ENCODE data around the gene PRDM16. TPM values are rescaled to one million over a fixed set of nuclear protein-coding genes. Genes with fewer than 3 reads are reported as not detected.

Gene PRDM16
- total and polyA plus RNA-seq, 2 experiments from 2014 or later: 0.14 to 0.16 TPM

DNA sequence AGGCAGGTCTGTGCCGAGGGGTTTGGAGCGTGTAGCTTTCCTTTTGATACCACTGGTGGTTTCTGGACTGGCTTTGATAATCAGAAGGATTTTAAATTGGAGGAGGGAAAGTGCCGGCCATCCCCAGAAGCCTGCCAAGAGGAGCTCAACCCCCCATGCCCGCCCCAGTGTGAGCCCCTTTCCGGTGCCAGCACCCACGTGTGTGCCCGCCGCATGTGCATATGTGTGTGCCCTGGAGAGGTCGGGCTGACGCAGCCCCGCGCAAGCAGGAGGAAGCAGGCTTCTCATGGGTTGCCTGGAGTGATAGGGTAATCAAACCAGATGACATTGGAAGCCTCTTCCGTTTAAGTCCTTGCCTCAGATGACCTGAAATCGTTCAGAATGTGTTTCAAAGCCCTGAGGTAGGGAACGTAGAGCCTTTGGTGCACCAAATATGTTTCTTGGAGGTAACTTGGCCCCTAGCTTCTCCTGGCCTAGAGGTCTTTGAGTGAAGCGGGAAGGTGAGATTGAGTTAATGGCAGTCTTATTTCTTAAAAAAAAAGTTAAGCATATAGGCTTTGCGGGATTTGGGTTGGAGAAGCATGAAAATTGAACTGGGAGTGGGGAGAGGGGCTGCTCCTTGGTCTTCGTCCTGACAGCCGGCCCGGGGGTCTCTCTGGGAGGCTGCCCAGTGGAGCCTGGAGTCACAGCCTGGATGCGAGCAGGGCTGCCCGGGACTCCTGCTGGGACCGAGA is 351.4 kb downstream of the PRDM16 start:
- Histone ChIP-seq H3K36me3 (ENCODE audit: insufficient read depth) (no peaks in the 10 kb centered on the region), H3K4me2 (no peak overlapping the region), H3K27ac (ENCODE audit: low read depth) (no peak overlapping the region), H3K9me2 (ENCODE audit: insufficient read depth) (no peaks in the 10 kb centered on the region), H4K20me1 (replicated peaks; ENCODE audit: insufficient read depth) (no peaks in the 10 kb centered on the region), H3K79me2 (replicated peaks; ENCODE audit: insufficient read depth) (no peaks in the 10 kb centered on the region), H3F3A (replicated peaks; ENCODE audit: low read depth) (no peaks in the 10 kb centered on the region), H3K4me3 (no peak overlapping the region), H3K27me3 (ENCODE audit: insufficient read depth) (no peaks in the 10 kb centered on the region), H2AFZ (no peak overlapping the region), H3K4me1 (ENCODE audit: insufficient read depth) (no peaks in the 10 kb centered on the region)
- TF ChIP-seq, protein P1, sequence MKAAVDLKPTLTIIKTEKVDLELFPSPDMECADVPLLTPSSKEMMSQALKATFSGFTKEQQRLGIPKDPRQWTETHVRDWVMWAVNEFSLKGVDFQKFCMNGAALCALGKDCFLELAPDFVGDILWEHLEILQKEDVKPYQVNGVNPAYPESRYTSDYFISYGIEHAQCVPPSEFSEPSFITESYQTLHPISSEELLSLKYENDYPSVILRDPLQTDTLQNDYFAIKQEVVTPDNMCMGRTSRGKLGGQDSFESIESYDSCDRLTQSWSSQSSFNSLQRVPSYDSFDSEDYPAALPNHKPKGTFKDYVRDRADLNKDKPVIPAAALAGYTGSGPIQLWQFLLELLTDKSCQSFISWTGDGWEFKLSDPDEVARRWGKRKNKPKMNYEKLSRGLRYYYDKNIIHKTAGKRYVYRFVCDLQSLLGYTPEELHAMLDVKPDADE (IDR thresholded peaks at IDR 0.05): no peak
- TF ChIP-seq POLR2AphosphoS5 (IDR thresholded peaks at IDR 0.05; ENCODE audit: low read depth) (no peak), EZH2phosphoT487 (IDR thresholded peaks at IDR 0.05; ENCODE audit: unreplicated experiment) (no peak)
- Mint-ChIP-seq H3K36me3 (ENCODE audit: low read depth) (peaks cover 4% of the 10 kb centered on the region; the same call in 1 of the 3 replicates), H3K27ac (no peak overlapping the region), H3K4me1 (no peaks in the 10 kb centered on the region; the same call in 2 of the 3 replicates), H3K4me3 (no peak overlapping the region), H3K27me3 (ENCODE audit: insufficient read depth, low read depth, poor library complexity) (peaks cover 5% of the 10 kb centered on the region), H3K9me3 (peaks cover 14% of the 10 kb centered on the region)
- DNase-seq (ENCODE audit: low spot score) (no peak), ATAC-seq (no peak)

DNA sequence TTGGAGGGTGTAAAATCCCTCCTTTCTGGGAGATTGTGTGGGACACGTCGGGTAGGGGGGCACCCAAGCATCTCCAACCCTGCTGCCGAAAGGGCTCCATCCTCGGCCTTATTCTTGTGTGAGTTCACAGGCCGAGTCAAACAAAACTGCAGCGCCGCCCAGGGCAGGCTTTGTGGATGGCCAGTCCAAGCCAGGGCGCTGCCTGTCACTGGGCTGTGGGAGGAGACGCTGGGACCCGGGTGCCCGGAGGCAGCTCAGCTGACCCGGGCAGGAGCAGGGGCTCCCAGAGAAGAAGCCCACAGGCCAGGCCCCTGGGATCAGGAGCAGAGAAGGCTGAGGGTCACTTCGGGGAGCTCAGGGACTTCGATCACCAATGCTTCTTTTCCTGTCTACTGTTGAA is 353.6 kb downstream of the PRDM16 start:
- ATAC-seq (no peak), DNase-seq (ENCODE audit: low spot score) (no peak)
- no peak overlapping the region for H3K27ac ChIP-seq (ENCODE audit: low read depth)
- Mint-ChIP-seq H3K4me3 (no peak overlapping the region), H3K27me3 (ENCODE audit: insufficient read depth, low read depth, poor library complexity) (peaks cover 2% of the 10 kb centered on the region), H3K36me3 (ENCODE audit: low read depth) (no peaks in the 10 kb centered on the region; the same call in 2 of the 3 replicates), H3K9me3 (no peaks in the 10 kb centered on the region), H3K4me1 (no peaks in the 10 kb centered on the region; the same call in 2 of the 3 replicates), H3K27ac (no peak overlapping the region)
- H2AFZ ChIP-seq: no peak overlapping the region
- no peaks in the 10 kb centered on the region for H3K4me1 ChIP-seq (ENCODE audit: insufficient read depth)
- H3K9me2 ChIP-seq (ENCODE audit: insufficient read depth): no peaks in the 10 kb centered on the region
- no peaks in the 10 kb centered on the region for H4K20me1 ChIP-seq (replicated peaks; ENCODE audit: insufficient read depth)
- no peaks in the 10 kb centered on the region for H3K36me3 ChIP-seq (ENCODE audit: insufficient read depth)
- no peaks in the 10 kb centered on the region for H3K79me2 ChIP-seq (replicated peaks; ENCODE audit: insufficient read depth)
- no peak overlapping the region for H3K4me3 ChIP-seq
- no peak overlapping the region for H3K4me2 ChIP-seq
- H3F3A ChIP-seq (replicated peaks; ENCODE audit: low read depth): no peaks in the 10 kb centered on the region
- H3K27me3 ChIP-seq (ENCODE audit: insufficient read depth): no peaks in the 10 kb centered on the region
- TF ChIP-seq JUNB (IDR thresholded peaks at IDR 0.05; ENCODE audit: unreplicated experiment): no peak
- no peak for TF ChIP-seq NANOG (IDR thresholded peaks at IDR 0.05; ENCODE audit: borderline replicate concordance)
- no peak for TF ChIP-seq ZNF331 (CRISPR knock-in tag; IDR thresholded peaks at IDR 0.05; ENCODE audit: low read depth)
- TF ChIP-seq CREB1 (CRISPR knock-in tag; IDR thresholded peaks at IDR 0.05; ENCODE audit: low read depth): no peak
- TF ChIP-seq, protein P2, sequence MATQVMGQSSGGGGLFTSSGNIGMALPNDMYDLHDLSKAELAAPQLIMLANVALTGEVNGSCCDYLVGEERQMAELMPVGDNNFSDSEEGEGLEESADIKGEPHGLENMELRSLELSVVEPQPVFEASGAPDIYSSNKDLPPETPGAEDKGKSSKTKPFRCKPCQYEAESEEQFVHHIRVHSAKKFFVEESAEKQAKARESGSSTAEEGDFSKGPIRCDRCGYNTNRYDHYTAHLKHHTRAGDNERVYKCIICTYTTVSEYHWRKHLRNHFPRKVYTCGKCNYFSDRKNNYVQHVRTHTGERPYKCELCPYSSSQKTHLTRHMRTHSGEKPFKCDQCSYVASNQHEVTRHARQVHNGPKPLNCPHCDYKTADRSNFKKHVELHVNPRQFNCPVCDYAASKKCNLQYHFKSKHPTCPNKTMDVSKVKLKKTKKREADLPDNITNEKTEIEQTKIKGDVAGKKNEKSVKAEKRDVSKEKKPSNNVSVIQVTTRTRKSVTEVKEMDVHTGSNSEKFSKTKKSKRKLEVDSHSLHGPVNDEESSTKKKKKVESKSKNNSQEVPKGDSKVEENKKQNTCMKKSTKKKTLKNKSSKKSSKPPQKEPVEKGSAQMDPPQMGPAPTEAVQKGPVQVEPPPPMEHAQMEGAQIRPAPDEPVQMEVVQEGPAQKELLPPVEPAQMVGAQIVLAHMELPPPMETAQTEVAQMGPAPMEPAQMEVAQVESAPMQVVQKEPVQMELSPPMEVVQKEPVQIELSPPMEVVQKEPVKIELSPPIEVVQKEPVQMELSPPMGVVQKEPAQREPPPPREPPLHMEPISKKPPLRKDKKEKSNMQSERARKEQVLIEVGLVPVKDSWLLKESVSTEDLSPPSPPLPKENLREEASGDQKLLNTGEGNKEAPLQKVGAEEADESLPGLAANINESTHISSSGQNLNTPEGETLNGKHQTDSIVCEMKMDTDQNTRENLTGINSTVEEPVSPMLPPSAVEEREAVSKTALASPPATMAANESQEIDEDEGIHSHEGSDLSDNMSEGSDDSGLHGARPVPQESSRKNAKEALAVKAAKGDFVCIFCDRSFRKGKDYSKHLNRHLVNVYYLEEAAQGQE (IDR thresholded peaks at IDR 0.05; ENCODE audit: unreplicated experiment): no peak
- TF ChIP-seq ZNF114 (CRISPR knock-in tag; IDR thresholded peaks at IDR 0.05): no peak
- TF ChIP-seq, protein P3, sequence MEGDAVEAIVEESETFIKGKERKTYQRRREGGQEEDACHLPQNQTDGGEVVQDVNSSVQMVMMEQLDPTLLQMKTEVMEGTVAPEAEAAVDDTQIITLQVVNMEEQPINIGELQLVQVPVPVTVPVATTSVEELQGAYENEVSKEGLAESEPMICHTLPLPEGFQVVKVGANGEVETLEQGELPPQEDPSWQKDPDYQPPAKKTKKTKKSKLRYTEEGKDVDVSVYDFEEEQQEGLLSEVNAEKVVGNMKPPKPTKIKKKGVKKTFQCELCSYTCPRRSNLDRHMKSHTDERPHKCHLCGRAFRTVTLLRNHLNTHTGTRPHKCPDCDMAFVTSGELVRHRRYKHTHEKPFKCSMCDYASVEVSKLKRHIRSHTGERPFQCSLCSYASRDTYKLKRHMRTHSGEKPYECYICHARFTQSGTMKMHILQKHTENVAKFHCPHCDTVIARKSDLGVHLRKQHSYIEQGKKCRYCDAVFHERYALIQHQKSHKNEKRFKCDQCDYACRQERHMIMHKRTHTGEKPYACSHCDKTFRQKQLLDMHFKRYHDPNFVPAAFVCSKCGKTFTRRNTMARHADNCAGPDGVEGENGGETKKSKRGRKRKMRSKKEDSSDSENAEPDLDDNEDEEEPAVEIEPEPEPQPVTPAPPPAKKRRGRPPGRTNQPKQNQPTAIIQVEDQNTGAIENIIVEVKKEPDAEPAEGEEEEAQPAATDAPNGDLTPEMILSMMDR (conservative IDR thresholded peaks at IDR 0.05; ENCODE audit: low read depth in 2 of 2): no peak
- no peak for TF ChIP-seq STAT1 (IDR thresholded peaks at IDR 0.05; ENCODE audit: unreplicated experiment)
- no peak for TF ChIP-seq POLR2AphosphoS5 (IDR thresholded peaks at IDR 0.05; ENCODE audit: low read depth)

Data from GM23338 (cell line).